GM19099 (cell line): ENCODE data around the gene ERBB4.

Source experiments
- POLR2A ChIP-seq: IDR thresholded peaks from 3 replicates; pipeline ENCODE4 v1.6.1; 2011; ENCODE audit warnings: low read depth; ENCODE audit not compliant: insufficient read length; ENCODE audit errors: extremely low read depth

ERBB4 gene

GRCh38 chr2:211477537-211478275 is 1060.9 kb downstream of the ERBB4 start:
- TF ChIP-seq POLR2A = no peak

GRCh38 chr2:211473116-211473515 is 1065.5 kb downstream of the ERBB4 start:
- no peak for TF ChIP-seq POLR2A

DNA sequence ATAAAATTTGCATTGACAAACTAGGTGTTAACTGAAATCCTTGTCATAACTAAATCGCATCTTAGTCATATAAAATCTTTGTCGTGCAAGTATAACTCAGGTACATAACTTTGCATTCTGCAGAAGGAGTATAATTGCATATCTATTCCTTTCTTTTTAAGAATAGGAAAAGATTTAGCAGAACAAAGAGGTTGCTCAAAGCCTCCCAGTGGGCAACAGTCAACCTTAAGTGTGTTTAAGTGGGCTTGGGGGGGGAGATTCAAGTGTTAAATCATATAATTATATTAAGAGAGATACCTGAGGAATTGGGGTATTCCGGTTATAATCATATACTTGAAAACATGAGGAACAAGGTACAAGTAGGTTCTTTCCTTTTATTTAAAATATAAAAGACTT is 1068.9 kb downstream of the ERBB4 start:
- TF ChIP-seq POLR2A = no peak

DNA sequence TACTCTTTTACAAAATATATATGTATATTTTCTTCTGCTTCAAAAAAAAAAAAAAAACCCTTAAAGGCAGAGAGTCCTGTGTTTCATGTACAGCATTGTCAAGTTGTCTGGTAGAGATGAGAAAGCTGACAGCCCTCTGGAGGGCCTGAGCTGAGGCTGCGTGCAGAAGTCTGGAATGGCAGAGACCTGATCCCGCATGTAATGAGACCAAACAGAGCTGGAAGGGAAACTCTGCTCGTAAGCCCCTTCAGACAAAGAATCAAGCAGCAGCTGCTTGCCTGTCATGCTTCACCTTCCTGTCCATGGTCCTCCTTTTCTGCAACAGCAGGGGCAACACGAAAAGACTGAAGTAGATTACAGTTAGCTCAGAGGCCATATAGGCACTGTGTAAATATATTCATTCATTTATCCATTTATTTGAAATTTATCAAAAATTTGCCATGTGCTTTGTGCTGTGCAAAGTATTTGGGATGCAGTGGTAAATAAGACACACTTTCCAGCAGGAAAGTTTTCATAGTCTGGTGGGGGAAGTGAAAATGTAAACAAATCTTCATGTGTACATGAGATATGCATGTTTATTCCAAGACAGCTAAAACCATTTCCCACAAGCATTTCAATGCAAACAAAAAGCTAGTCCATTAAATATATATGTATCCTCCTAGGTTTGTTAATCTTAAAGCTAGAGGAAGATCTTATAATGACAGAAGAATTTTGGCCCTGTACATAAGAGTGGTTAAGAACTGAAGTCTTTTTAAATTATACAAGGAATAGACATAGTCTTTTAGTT is 1069.5 kb downstream of the ERBB4 start:
- TF ChIP-seq POLR2A = no peak

GRCh38 chr2:211468217-211468616 is 1070.4 kb downstream of the ERBB4 start:
- no peak for TF ChIP-seq POLR2A

GRCh38 chr2:211463397-211463796 is 1075.2 kb downstream of the ERBB4 start:
- no peak for TF ChIP-seq POLR2A

- TF ChIP-seq POLR2A = no peak
Observed at GRCh38 chr2:211458974-211459373, 1079.6 kb downstream of the ERBB4 start.

GRCh38 chr2:211457325-211457724 is 1081.3 kb downstream of the ERBB4 start:
- TF ChIP-seq POLR2A = no peak

DNA sequence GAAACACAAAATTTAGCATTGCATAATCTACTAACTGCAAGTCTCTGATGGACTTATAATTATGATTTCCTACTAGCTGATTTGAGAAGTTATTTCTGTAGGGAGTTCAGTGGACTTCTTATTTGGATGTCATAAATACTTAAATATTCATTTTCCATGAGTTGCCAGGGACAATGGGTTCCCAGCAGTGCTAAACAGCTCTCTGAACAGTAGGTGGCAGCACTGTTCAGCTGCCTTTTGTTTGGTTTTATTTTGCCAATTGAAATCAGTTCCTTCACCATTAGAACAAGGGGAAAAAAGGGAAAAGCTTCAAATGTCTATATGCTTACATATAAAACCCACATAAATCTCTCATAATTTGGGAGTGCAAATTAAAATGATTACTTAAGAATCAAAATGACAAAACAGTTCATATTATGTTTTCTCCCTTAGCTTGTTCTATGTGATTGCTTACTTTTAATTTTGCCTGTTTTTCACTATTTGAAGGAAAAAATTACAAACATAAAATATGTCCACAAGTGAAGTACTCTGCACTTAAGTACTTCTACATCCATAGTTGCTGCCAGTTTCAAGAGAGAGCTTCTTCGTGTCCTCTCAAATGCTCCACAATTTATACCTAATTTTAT is 1083.3 kb downstream of the ERBB4 start:
- TF ChIP-seq POLR2A = no peak

GRCh38 chr2:211454679-211455078 is 1083.9 kb downstream of the ERBB4 start:
- TF ChIP-seq POLR2A = no peak

DNA sequence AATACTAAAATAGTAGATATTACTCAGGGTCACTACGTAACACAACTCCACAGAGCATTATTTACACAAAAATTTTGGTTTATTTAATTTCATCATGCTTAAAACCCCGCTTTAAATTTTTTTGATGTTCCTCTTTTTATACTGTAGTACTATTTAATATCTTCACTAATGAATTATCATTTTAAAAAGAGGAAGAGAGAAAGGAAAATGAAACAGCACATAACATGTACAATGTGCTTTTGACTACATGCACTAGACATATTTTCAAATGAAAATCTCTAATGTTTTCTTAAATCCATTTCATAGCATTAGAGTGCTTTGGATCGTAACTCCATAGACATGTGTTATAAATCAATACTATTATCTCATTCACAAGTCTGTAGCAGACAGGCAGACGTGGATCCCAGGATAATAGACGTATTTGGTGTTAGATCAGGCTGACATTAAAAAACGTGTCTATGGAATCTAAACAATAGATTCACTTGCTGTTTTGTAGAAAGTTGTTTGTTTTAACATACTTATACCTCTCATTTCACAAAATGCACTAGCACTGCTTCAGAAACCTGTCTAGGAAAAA is 1085.2 kb downstream of the ERBB4 start:
- no peak for TF ChIP-seq POLR2A

DNA sequence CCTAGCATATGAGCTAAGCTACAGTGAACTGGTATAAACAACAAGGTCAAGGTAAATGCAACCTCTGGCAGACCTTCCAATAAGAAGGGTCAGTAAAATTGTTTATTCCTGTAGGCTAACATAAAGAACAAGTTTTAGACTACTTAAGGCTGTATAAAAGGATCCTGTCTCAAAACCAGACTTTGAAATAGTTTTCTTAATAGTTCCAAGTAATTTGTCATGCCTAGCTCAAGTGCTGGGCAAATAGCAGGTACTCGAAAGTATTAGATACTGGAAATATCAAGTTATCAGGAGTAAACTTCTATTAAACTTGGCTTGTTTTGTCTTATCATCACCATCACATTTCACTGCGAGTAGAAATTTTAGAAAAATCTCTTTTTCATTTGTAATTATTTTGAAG is 1087.0 kb downstream of the ERBB4 start:
- TF ChIP-seq POLR2A = no peak

DNA sequence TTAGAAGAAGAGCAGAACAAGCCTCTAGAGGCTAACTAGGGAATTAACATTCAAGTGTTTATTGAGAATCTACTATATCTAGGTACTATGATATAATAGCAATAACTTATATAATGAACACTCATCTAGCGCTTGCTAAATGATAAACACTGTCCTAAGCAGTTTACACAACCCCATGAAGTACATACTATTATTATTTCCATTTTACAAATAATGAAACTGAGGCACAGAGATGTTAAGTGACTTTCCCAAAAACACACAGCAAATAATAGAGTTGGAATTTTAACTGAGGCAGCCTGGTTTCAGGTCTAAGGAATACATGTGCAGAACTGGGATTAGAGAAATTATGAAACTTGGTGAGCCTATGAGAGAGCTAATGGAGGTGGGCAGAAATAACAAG is 1088.8 kb downstream of the ERBB4 start:
- TF ChIP-seq POLR2A = no peak

- TF ChIP-seq POLR2A = no peak
Observed at GRCh38 chr2:211447548-211447947, 1091.1 kb downstream of the ERBB4 start.

DNA sequence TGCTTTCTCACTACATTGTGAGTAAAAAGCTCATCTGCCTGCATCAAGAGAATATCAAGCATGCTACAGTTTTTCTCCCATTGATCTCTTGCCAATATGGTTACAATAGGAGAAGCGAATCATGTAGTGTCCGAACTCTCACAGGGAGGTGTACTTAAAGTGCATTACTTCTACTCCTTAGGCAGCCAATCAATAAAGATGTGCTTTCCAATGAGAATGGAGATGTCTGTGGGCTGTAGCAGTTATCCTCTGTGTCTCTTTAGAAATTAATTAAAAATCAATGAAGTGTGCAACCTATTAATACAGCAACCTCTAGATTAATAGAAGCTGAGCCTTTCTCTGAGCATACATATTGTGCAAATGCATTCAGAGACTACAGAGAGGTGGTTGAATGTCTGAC is 1098.5 kb downstream of the ERBB4 start:
- TF ChIP-seq POLR2A = no peak

GRCh38 chr2:211439011-211439410 is 1099.6 kb downstream of the ERBB4 start:
- TF ChIP-seq POLR2A = no peak

DNA sequence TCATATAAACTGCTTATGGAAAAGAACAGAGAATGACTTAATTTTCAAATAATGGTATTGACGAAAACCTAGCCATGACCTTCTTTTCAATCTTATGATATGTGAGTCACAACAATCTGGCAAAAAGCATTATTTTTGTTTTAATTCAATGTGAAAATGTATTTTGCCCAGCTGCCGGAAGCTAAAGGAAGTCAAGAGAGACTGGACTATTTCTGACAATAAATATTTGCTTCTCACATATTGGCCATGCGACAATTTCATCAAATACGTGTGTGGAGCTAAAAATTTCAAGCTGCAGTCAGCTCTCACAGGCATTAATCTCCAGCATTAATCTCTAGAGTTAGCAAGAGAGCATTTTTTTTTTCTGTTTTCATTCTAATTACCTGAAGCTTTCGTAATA is 1101.2 kb downstream of the ERBB4 start:
- TF ChIP-seq POLR2A = no peak
